ENCODE results near the gene SLC16A5.
A peak's percentile ranks its signal among the peaks of the same experiment; 100 is the strongest.

SLC16A5 gene

GRCh38 chr17:75064460-75064859 is 23.3 kb upstream of the SLC16A5 start (continued):
- TF ChIP-seq TSHZ2 (CRISPR knock-in tag; IDR thresholded peaks at IDR 0.05) (no peak), PATZ1 (CRISPR knock-in tag; IDR thresholded peaks at IDR 0.05; ENCODE audit: borderline replicate concordance) (no peak), TOX (CRISPR knock-in tag; IDR thresholded peaks at IDR 0.05; ENCODE audit: borderline replicate concordance) (no peak), GLIS3 (CRISPR knock-in tag; IDR thresholded peaks at IDR 0.05) (no peak), RARB (CRISPR knock-in tag; IDR thresholded peaks at IDR 0.05) (no peak)

- TF ChIP-seq ISL1 (CRISPR knock-in tag; IDR thresholded peaks at IDR 0.05): no peak
- ATAC-seq: no peak
Observed at GRCh38 chr17:75064867-75065561, 22.7 kb upstream of the SLC16A5 start.

- peak; percentile 12; the same call in 2 of the 3 replicates for ATAC-seq
- TF ChIP-seq OSR1 (CRISPR knock-in tag; IDR thresholded peaks at IDR 0.05): no peak
- no peak for TF ChIP-seq ZNF8 (CRISPR knock-in tag; IDR thresholded peaks at IDR 0.05)
- TF ChIP-seq ISL1 (CRISPR knock-in tag; IDR thresholded peaks at IDR 0.05): no peak
- TF ChIP-seq RARB (CRISPR knock-in tag; IDR thresholded peaks at IDR 0.05): no peak
- TF ChIP-seq TSHZ2 (CRISPR knock-in tag; IDR thresholded peaks at IDR 0.05): no peak
- TF ChIP-seq ESRRG (CRISPR knock-in tag; IDR thresholded peaks at IDR 0.05): no peak
- no peak for TF ChIP-seq TCF4 (CRISPR knock-in tag; IDR thresholded peaks at IDR 0.05; ENCODE audit: borderline replicate concordance)
- no peak for TF ChIP-seq PPARA (CRISPR knock-in tag; IDR thresholded peaks at IDR 0.05; ENCODE audit: borderline replicate concordance)
- TF ChIP-seq ZNF70 (CRISPR knock-in tag; IDR thresholded peaks at IDR 0.05): no peak
Observed at GRCh38 chr17:75065562-75066151, 22.1 kb upstream of the SLC16A5 start.

GRCh38 chr17:75067856-75068255 is 19.9 kb upstream of the SLC16A5 start:
- ATAC-seq: 0 out of 3 replicates have a peak, but pooled peaks have one; percentile 7
- TF ChIP-seq ZNF70 (CRISPR knock-in tag; IDR thresholded peaks at IDR 0.05) (no peak), ZFP30 (CRISPR knock-in tag; IDR thresholded peaks at IDR 0.05) (no peak), TSHZ2 (CRISPR knock-in tag; IDR thresholded peaks at IDR 0.05) (no peak), CSRNP3 (CRISPR knock-in tag; IDR thresholded peaks at IDR 0.05) (no peak)

Measured in SK-N-SH treated with all-trans-retinoic acid at 6 μM for 48 hours (cell line).